CD4-positive, alpha-beta T cell treated with Interleukin-6 for 4 hours (primary cell): ENCODE measurements around the gene NLRC5.
"Not testable (repeated sequence)": the region's sequence is repeated elsewhere in the genome, so short reads cannot be mapped to it uniquely, and the experiment has no call there.

ENCODE experiments used
- DNase-seq: peaks from one replicate; pipeline ENCODE4 v3.0.0-alpha.2; 2020; ENCODE audit warnings: mixed read lengths

The NLRC5 gene

GRCh38 chr16:56984639-56985038, 4.7 kb upstream of the NLRC5 start:
- DNase-seq, result no peak

- no peak for DNase-seq
These were observed 3.9 kb upstream of the NLRC5 start for GRCh38 chr16:56985288-56985961.

GRCh38 chr16:56985962-56986360, 3.4 kb upstream of the NLRC5 start:
- DNase-seq, result no peak

GRCh38 chr16:56986361-56986760, 3.0 kb upstream of the NLRC5 start:
- DNase-seq, result no peak

GRCh38 chr16:56986908-56987307, 2.4 kb upstream of the NLRC5 start:
- DNase-seq, result not testable (repeated sequence)

GRCh38 chr16:56987692-56988091, 1.7 kb upstream of the NLRC5 start:
- no peak for DNase-seq

GRCh38 chr16:56988161-56988947, 1.0 kb upstream of the NLRC5 start:
- no peak for DNase-seq

- no peak for DNase-seq
These were observed 631 bp downstream of the NLRC5 start for GRCh38 chr16:56989988-56990387.

GRCh38 chr16:56990407-56991286, 1.3 kb downstream of the NLRC5 start:
- DNase-seq, result no peak

- DNase-seq, result not testable (repeated sequence)
These were observed 3.1 kb downstream of the NLRC5 start for GRCh38 chr16:56992431-56992830.

GRCh38 chr16:56993204-56993603, 3.8 kb downstream of the NLRC5 start:
- DNase-seq, result no peak

GRCh38 chr16:56994311-56994710, 5.0 kb downstream of the NLRC5 start:
- DNase-seq, result no peak

GRCh38 chr16:56995136-56995805, 5.9 kb downstream of the NLRC5 start:
- DNase-seq, result no peak

GRCh38 chr16:56997264-56997663, 7.9 kb downstream of the NLRC5 start:
- DNase-seq, result no peak

GRCh38 chr16:56997931-56998330, 8.6 kb downstream of the NLRC5 start:
- DNase-seq, result no peak

- no peak for DNase-seq
These were observed 9.0 kb downstream of the NLRC5 start for GRCh38 chr16:56998352-56998751.

- DNase-seq, result no peak
These were observed 9.5 kb downstream of the NLRC5 start for GRCh38 chr16:56998861-56999260.

GRCh38 chr16:56999409-57000270, 10.3 kb downstream of the NLRC5 start:
- peak; percentile 36 for DNase-seq

GRCh38 chr16:57000271-57001025, 11.1 kb downstream of the NLRC5 start:
- peak; percentile 50 for DNase-seq

GRCh38 chr16:57001026-57001679, 11.8 kb downstream of the NLRC5 start:
- DNase-seq, result no peak
